Measurements from ENCODE around the gene UAP1L1.
"Not testable (repeated sequence)": the region's sequence is repeated elsewhere in the genome, so short reads cannot be mapped to it uniquely, and the experiment has no call there.

UAP1L1 gene

GRCh38 chr9:137057545-137057944 is 19.8 kb upstream of the UAP1L1 start:
- no peak for DNase-seq

GRCh38 chr9:137058521-137059234 is 18.6 kb upstream of the UAP1L1 start:
- DNase-seq = no peak

- DNase-seq = no peak
Observed at GRCh38 chr9:137062384-137062783, 14.9 kb upstream of the UAP1L1 start.

DNA sequence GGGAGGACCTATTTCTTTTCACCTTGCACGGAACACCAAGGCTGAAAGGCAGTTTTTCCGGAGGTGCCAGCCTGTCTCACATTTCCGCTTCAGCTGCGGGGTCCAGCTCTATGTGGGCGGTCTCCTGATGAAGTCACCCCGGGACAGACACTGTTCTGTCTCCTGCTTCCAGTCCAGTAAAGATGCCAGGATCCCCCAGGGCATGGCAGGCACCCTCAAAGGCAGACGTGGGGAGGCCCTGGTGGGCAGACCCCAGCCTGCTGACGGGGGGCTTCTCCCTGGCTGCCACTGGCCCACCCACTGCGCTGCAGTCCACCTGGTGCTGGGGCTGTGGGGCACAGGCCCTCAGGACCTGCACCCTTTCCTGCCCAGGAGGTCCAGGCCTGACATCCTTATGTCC is 14.5 kb upstream of the UAP1L1 start:
- not testable (repeated sequence) for DNase-seq

DNA sequence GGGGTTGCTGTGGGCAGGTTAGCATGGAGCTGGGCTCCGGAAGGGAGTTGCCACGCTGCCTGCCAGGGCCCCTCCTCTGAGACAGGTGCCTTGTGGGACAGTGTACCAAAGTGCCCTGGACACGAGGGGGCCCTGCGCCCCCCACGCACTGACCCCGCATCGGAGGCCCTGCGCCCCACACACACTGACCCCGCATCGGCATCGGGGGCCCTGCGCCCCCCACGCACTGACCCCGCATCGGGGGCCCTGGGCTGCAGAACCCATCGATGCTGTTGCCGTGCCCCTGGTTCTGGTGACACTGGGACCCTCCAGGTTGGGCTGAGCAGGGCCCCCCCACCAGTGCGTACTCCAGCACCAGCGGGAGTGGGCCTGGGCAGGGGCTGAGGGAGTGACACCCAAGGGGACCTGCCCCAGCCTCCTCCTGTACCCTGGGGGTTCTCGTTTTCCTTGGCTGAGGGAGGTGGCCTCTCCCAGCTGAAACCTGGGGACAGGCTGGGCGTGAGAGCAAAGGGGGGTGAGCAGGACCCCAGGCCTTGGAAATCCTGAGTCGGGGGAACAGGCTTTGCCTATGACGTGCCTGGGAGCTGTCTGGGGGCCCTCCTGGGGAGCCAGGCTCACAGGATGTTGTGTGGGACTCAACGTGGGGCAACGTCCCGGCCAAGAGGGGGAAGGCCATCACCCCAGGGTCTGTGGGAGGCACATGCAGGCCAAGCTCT is 13.8 kb upstream of the UAP1L1 start:
- DNase-seq = no peak

DNA sequence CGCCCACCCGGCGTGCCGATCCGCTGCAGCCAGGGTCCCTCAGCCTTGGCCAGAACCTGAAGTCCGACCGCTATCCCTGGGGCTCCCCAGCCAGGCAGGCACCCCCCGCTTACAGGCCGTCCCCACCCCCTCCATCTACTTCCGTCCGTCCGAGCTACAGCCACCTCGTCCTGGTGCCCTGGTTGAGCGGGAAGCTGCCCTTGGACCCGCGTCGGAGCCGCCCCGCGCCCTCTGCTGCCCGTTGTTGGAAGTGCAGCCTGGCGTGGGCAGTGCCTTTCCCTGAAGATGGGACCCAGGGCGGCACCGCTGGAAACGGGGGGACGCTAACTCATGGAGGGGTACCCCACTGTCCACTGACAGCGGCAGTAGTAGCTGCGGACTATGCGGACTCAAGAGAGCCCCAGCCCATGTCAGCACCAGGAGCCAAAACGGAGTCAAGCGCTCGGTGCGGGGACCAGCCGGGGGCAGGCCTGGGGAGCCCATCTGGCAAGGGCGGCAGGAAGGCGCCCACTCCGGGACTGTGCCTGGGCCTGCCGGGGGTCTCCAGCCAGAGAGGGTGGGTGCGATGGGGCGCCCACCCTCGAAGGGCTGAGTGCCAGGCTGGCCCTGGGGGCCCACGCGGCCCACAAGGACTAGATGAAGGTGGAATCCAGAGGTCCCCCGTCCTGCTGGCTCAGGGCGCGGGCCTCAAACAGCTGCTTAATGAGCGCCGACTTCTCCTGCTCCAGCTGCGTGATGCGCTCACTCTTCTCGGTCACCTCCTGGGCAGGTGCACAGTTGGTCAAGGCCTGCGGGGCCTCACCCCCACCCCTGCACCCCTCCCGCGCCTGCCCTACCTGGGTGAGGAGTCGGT is 13.1 kb upstream of the UAP1L1 start:
- DNase-seq = peak; percentile 90

- DNase-seq = no peak
Observed at GRCh38 chr9:137064880-137065164, 12.5 kb upstream of the UAP1L1 start.

DNA sequence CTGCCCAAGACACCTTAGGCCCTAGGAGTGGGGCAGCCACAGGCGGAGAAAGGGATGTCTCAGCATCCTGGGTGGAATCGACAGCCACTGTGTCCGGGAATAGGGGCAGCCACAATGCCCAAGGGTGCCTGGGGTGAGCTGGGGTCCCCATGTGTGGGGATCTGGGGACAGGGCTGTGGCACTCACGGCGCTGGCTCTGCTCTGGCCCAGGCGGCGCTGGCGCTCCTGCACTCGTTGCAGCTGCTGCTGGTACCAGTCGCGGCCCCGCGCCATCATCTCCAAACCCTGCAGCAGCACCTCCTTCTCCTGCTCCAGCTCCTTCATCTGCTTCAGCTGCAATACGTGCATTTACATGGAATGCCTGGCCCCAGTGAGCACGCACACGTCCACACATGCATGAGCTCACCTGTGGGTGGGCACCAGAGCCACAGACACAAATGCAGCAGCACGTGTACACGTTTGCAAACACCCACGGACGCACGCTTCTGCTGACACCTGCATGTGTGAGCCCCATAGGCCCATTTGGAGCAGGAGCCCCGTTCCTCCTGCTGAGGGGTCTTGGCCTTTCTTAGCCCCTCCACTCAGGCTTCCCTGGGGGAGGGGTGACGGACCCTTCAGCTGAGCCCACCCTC is 11.9 kb upstream of the UAP1L1 start:
- DNase-seq = no peak

GRCh38 chr9:137066096-137066861 is 11.0 kb upstream of the UAP1L1 start:
- no peak for DNase-seq

DNA sequence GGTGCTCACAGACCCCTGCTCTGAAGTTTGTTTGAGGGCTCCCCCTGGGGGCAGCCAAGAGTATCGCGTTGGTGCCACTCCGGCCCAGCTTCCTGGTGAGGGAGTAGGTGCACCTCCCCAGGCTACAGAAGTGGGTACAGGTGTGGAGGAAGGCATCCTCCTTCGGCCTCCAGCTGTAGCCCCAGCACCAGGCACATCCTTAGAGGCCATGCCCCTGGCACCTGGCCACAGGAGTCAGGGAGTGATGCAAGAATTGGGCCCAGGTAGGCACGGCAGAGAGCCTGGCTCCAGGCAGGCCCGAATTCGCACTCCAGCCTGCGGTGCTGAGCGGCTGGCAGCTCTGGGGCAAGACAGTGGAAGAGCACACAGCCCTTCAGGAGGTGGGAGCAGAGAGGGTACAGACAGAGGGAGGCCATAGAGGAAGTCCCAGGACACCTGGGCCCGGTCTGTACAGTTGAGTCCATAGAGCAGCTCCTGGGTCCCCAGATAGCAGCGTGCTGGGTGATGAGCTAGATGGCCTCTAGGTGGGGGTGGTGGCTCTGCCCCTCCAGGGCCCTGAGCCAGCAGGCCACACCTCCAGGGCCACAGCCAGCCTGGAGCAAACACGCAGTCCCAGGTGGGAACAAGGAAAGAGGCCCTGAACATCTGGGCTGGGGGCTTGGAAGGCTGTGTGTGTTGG is 9.3 kb upstream of the UAP1L1 start:
- peak; percentile 93 for DNase-seq

DNA sequence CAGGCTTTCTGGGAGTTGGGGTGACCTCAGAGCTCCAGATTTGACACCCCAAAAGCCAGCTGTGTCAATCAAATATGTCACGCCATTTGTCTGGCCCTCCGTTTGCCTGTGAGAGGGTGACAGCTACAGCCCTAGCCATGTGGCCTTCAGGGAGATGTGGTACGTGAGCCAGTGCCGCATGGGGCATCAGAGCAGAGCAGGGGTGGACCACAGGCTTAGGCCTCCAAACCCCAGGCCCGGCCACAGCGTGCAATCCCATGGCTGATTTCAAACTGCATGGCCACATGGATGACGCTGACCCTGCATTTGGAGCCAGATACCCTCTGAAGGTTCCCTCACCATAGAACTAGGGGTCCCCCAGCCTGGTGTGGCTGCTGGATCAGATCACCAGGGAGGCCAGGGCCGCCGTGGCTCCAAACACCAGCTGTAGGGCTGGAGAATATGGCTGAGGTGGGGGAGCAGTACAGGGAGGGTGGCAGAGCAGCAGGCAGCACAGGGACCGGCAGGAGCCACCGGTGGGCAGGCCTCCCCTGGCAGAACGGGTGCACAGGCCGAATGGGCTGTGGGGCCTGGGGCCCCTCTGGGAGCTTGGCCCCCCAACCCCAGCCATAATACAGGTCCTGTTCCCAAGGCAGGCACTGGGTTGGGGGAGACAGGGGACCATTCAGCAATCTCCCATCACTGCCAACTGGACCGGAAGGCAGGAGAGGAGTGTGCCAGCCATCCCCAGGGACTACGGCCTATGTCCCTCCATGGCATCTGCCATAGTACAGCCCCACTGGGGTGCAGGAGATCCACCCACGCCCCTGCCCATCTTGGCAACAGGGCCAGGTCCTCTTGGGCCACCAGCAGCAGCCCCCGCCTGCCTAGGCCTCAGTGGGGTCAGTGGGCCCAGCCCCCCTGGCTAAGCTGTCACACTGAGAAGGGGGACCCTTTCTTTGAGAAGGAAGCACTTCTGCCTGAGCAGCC is 8.5 kb upstream of the UAP1L1 start:
- no peak for DNase-seq

- DNase-seq = no peak
Observed at GRCh38 chr9:137069508-137070091, 7.7 kb upstream of the UAP1L1 start.

DNA sequence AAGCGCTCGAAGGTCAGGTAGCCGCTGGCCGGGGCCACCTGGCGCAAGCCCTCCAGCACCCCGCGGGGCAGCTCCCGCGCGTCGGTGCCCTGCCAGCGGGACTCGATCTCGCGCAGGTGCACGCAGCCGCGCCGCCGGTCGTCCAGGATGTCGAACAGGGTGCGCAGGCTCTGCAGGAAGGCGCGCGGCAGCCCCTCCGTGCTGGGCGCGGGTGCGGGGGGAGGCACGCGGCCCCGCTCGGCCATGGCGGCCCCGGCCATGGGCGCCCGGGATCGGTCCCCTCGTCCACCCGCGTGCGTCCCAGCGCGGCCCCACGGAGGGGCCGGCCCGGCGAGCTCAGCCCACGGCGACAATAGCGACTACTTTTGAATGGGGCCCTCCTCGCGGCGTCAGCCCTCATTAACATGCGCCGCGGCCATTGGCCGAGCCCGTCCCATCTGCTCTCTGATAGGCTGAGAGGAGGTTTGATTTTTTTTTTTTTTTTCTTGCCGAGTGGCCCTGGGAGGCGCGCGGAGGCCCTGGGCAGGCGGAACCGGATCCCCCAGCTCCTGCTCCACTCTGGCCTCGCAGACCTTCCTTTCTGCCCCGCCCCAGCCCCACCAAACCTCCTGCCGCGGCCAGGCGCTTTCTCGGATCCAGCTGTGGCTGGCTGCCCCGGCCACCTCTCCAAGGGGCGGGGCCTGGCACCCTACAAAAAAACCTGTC is 7.0 kb upstream of the UAP1L1 start, which contains the start of gene SAPCD2:
TSS of gene SAPCD2 (minus strand) at position 357 of the 705 bp plus-strand sequence. CDS start at position 260, 97 bp downstream.
- DNase-seq = peak; percentile 90

- no peak for DNase-seq
Observed at GRCh38 chr9:137070906-137071275, 6.4 kb upstream of the UAP1L1 start.

DNA sequence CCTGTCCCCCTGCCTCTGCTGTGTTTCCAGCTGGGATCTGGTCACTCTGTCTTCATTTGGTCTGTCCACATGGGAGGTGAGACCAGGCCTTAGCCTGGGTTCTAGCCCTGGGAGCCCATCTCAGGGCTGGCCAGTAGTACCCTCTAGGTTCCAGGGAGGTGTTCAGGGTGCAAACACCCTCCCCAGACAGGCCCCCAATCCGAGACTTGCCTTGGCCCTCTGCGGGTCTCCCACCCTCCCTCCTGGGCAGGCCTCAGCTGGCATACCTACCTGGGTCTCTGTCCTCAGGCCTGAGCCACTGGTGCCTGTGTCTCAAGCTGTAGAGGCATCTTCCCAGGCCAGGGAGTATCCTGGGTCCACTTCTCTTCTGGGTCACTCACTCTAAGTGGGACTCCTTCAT is 6.0 kb upstream of the UAP1L1 start:
- DNase-seq = no peak

DNA sequence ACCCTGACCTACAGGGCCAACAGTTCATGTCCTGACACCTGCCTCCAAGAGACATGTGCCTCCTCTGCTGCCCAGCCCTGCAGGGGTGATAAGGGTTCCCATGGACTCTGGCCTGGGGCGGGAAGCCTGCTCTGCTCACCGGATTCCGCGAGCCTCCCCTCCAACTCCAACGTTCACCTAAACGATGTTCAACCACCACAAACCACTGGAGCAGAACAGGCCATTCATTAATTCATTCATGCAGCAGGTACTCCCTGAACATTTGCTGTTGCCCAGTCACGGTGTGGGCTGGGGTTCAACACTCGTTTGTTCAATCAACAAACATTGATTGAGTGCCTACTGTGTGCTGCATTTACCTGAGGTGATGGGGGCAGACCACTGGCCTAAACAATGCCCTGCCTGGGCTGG is 3.3 kb upstream of the UAP1L1 start:
- DNase-seq = no peak

DNA sequence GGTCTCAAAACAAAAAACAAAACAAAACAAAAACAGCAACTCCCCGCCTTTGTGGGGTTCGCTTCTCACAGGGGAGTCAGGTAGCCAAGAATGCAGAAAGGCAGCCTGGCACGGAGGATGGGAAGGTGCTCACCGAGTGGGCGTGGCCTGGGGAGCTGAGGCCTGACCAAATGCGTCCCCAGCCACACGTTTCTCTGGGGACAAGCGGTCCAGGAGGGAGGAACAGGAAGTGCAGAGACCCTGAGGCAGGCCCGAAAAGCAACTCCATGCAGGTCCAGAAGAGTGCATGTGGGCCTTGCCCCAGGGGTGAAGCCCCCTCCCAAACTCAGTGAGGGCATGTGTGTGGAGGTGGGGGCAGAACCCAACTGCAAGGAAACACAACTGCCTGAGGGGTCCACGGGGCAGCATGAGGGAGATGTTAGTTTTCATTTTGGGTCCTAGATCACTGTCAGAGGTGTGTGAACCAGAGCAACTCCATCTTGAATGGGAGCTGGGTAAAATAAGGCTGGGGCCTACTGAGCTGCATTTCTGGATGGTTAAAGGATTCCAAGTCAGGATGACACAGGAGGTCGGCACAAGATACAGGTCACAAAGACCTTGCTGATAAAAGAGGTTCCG is 2.6 kb upstream of the UAP1L1 start:
- DNase-seq = no peak

DNA sequence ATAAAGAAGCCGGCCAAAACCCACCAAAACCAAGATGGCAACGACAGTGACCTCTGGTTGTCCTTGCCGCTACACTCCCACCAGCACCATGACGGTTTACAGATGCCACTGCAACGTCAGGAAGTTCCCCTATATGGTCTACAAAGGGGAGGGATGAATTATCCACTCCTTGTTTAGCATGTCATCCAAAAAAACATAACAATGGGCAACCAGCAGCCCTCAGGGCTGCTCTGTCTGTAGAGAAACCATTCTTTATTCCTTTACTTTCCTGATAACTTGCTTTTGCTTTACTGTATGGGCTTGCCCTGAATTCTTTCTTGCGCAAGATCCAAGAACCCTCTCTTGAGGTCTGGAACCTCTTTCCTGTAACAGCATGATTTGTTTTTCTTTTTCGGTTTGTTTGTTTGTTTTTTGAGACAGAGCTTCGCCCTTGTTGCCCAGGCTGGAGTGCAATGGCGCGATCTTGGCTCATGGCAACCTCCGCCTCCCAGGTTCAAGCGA is 2.0 kb upstream of the UAP1L1 start:
- no peak for DNase-seq

GRCh38 chr9:137076636-137077009 is 694 bp upstream of the UAP1L1 start:
- DNase-seq = no peak

All from activated CD8-positive, alpha-beta memory T cell treated with anti-CD3 and anti-CD28 coated beads for 24 hours (primary cell).